GM19455 (cell line): ENCODE measurements around the gene SLIT3.
"Not testable (repeated sequence)": the region's sequence is repeated elsewhere in the genome, so short reads cannot be mapped to it uniquely, and the experiment has no call there.

ENCODE experiments used
- ATAC-seq: cut with Tn5 transposase; IDR thresholded peaks from one replicate; pipeline ENCODE4 v1.9.1; 2021; ENCODE audit not compliant: unreplicated experiment

SLIT3 gene

GRCh38 chr5:169115461-169116124 is 185.3 kb downstream of the SLIT3 start:
- ATAC-seq, result no peak

GRCh38 chr5:169114466-169115065 is 186.4 kb downstream of the SLIT3 start:
- no peak for ATAC-seq

GRCh38 chr5:169112016-169112415 is 188.9 kb downstream of the SLIT3 start:
- no peak for ATAC-seq

- no peak for ATAC-seq
These were observed 193.8 kb downstream of the SLIT3 start for GRCh38 chr5:169106911-169107706.

- not testable (repeated sequence) for ATAC-seq
These were observed 195.4 kb downstream of the SLIT3 start for GRCh38 chr5:169105582-169105981.

GRCh38 chr5:169104937-169105494 is 195.9 kb downstream of the SLIT3 start:
- ATAC-seq, result no peak

- no peak for ATAC-seq
These were observed 197.3 kb downstream of the SLIT3 start for GRCh38 chr5:169103586-169104181.

GRCh38 chr5:169101966-169102365 is 199.0 kb downstream of the SLIT3 start:
- ATAC-seq, result no peak

GRCh38 chr5:169100735-169101075 is 200.2 kb downstream of the SLIT3 start:
- ATAC-seq, result no peak

- ATAC-seq, result no peak
These were observed 200.9 kb downstream of the SLIT3 start for GRCh38 chr5:169099801-169100734.

- no peak for ATAC-seq
These were observed 202.4 kb downstream of the SLIT3 start for GRCh38 chr5:169098331-169099121.

GRCh38 chr5:169097374-169098326 is 203.3 kb downstream of the SLIT3 start:
- ATAC-seq, result no peak

GRCh38 chr5:169095976-169096375 is 205.0 kb downstream of the SLIT3 start:
- no peak for ATAC-seq

- no peak for ATAC-seq
These were observed 205.5 kb downstream of the SLIT3 start for GRCh38 chr5:169095410-169095960.

GRCh38 chr5:169094586-169095409 is 206.1 kb downstream of the SLIT3 start:
- ATAC-seq, result no peak

GRCh38 chr5:169091396-169091980 is 209.5 kb downstream of the SLIT3 start:
- ATAC-seq, result no peak

- no peak for ATAC-seq
These were observed 211.6 kb downstream of the SLIT3 start for GRCh38 chr5:169089343-169089742.
